Stimulated activated CD4-positive, alpha-beta T cell treated with anti-CD3 and anti-CD28 coated beads, Interleukin-1b, Interleukin-23, amount 100 ng/mL, for 4 hours (primary cell): ENCODE data around the gene ADGRE2.
"Not testable (repeated sequence)": the region's sequence is repeated elsewhere in the genome, so short reads cannot be mapped to it uniquely, and the experiment has no call there.

ENCODE experiments used
- DNase-seq, 2 donors: peaks; one replicate each; pipeline ENCODE4 v3.0.0-alpha.2; 2020; ENCODE audit warnings: low read depth in 2 of 2

ADGRE2 gene

DNA sequence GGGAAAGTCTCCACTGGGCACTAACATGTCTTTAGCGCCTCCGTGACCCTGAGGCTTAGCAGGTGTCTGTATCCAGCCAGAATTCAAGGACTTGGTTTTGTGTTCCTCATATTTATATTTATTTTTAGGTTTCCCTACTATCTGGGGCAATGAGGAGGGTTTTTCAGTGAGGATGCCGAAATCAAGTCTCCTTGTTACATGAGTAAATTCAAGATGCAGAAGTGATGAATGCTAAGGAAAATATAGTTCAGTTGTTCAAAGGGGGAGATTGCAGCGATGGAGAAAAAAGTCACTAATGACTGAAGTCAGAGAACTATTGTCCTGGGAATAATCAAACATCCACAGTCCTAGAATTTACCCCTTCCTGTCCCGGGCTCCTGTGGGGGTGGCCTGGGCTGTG, 791 bp upstream of the ADGRE2 start:
- no peak for DNase-seq

DNA sequence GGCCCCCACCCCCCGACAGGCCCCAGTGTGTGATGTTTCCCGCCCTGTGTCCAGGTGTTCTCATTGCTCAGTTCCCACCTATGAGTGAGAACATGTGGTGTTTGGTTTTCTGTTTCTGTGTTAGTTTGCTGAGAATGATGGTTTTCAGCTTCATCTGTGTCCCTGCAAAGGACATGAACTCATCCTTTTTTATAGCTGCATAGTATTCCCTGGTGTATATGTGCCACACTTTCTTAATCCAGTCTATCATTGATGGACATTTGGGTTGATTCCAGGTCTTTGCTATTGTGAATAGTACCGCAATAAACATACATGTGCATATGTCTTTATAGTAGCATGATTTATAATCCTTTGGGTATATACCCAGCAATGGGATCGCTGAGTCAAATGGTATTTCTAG, 715 bp downstream of the ADGRE2 start:
- not testable (repeated sequence) for DNase-seq

DNA sequence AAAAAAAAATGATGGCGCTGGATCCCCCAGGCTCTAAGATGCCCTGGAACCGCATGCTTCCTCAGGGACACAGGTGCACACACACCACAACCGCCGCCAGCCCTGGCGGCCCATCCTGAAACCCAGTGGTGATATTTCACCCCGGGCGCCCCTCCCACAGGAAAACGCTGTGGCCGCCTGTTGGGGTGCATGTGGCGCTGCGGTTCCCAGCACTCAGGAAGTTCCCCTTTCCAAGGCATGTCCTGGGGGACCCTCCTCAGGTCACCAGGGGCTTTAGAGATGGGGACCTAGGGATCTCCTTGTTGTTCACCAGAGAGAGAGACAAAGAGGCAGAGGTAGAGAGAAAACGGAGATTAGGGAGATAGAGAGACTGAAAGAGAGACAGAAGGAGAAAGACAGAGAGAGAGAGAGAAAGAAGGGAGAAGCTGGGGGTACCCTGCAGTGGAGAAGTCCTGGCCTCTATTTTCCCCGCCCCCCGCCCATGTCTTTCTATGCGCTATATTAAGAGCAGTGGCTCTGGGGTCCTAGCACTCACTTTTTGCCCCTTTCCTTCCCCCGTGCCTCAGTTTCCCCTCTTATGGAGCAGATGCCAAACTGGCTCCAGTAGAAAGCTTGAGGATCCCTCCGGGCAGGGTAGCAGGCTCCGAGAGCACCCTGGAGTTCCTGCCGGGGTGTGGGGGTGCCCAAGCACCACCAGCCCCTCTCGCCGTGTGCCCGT, 2.3 kb downstream of the ADGRE2 start:
- DNase-seq: no peak

DNA sequence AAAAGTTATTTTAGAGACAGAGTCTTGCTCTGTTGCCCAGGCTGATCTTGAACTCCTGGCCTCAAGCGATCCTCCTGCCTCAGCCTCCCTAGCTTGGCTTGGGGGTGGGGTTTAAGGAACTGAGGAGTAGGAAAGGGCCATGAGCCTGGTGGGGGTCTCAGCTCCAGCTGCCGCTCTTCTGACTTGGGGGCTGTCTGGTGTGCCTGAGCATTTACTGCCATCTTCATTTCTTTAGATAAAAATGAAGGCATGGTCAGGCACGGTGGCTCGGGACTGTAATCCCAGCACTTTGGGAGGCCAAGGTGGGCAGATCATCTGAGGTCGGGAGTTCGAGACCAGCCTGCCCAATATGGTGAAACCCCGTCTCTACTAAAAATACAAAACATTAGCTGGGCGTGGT, 3.0 kb downstream of the ADGRE2 start:
- DNase-seq: not testable (repeated sequence)

- no peak for DNase-seq
Observed at GRCh38 chr19:14774373-14774772, 4.0 kb downstream of the ADGRE2 start.

GRCh38 chr19:14773722-14774121, 4.6 kb downstream of the ADGRE2 start:
- not testable (repeated sequence) for DNase-seq

- no peak for DNase-seq
Observed at GRCh38 chr19:14772995-14773394, 5.4 kb downstream of the ADGRE2 start.

- DNase-seq: no peak
Observed at GRCh38 chr19:14772467-14772866, 5.9 kb downstream of the ADGRE2 start.

GRCh38 chr19:14770944-14771839, 7.2 kb downstream of the ADGRE2 start:
- no peak for DNase-seq

- DNase-seq: no peak
Observed at GRCh38 chr19:14770136-14770535, 8.2 kb downstream of the ADGRE2 start.

DNA sequence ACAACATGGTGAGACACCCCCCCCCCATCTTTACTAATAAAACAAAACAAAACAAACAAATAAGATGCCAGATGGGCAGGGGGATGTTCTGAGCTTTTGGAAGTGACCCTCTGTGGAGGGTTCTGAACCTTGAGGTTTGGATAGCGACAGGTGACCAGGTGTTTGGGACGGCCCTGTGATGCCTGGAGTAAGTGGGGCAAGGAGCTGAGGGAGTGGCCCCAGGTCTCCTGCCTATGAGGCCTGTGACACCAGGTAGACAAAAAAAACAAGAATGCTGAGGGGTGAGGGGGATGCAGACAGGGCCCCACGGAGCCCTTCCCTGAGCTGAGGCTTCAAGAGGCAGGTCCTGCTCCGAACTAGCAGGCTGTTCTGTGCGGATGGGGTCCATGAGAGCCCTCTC, 9.2 kb downstream of the ADGRE2 start:
- DNase-seq: no peak

GRCh38 chr19:14768001-14768400, 10.4 kb downstream of the ADGRE2 start:
- DNase-seq: no peak

DNA sequence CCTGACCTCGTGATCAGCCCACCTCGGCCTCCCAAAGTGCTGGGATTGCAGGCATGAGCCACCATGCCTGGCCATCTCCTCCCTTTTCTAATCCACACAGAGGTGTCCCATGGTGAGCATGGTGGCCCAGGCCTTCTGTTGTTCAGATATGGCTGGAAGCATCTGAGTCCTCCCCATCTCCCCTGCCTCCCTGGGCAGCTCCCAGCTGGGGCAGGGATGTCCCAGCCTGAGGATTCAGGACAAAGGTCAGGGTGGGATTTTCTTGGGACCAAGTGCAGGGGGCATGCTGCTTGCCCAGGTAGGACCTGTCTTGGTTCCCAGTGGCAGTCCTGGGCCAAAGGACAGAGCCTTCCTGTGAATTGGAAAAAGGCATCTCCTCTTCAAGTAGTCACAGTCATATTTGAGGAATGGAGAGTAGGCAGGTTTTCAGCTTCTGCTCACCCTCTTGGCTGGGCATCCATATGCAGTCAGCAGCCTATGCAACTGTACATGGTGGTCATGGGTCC, 10.8 kb downstream of the ADGRE2 start:
- DNase-seq: no peak

DNA sequence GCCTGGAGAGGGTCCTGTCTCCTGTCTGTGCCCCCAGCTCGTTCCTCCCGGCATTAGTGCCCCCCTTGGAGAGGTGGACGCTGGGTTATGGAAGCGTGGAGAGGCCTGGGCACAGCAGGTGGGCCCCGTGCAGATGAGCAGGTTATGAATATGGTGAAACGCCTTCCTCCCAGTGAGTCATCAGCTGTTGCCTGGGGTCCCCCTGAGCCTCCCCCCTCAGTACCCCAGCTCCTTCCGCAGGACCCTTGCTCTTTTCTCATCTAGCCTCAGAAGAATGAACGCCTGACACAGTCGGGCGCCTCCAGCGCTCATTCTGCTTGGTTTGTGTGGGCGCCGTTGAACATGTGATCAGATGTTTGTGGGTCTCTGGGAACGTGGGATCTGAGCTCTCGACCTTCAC, 12.5 kb downstream of the ADGRE2 start:
- DNase-seq: not testable (repeated sequence)

GRCh38 chr19:14765403-14765802, 13.0 kb downstream of the ADGRE2 start:
- not testable (repeated sequence) for DNase-seq

DNA sequence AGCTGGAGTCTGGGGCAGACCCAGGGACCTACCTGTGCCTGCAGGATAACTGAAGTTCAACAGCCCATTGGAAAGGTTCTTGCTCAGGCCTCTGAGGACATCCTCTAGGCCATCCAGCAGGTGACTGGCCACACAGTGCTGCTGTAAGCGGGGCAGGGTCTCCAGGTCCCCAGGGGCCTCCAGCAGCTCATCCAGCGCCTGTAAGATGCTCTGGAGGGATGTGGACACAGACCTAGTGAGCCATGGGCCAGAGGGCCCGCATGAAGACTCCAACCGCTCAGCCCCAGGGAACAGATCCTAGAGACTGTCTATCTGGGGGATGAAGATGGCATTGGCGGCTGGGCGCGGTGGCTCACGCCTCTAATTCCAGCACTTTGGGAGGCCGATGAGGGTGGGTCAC, 14.0 kb downstream of the ADGRE2 start:
- no peak for DNase-seq

DNA sequence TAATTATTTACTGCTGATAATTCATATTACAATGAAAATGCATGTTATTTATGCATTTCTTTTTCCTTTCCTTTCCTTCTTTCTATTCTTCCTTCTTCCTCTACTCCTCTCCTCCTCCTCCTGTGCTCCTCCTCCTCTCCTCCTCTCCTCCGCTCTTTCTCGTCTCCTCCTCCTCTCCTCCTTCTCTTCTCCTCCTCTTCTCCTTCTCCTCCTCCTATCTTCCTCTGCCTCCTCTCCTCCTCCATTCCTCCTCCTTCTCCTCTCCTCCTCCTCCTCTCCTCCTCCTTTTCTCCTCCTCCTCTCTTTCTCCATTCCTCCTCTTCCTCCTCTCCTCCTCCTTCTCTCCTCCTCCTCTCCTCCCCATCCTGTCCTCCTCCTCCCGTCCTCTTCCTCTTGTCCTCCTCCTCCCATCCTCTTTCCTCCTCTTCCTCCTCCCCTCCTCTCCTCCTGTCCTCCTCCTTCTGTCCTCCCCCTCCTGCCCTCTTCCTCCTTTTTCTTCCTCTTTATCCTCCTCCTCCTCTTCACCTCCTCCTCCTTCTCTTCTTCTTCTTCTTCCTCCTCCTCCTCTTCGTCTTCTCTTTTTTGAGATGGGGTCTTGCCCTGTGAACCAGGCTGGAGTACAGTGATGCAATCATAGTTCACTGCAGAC, 14.7 kb downstream of the ADGRE2 start:
- no peak for DNase-seq

GRCh38 chr19:14762111-14762510, 16.2 kb downstream of the ADGRE2 start:
- no peak for DNase-seq

DNA sequence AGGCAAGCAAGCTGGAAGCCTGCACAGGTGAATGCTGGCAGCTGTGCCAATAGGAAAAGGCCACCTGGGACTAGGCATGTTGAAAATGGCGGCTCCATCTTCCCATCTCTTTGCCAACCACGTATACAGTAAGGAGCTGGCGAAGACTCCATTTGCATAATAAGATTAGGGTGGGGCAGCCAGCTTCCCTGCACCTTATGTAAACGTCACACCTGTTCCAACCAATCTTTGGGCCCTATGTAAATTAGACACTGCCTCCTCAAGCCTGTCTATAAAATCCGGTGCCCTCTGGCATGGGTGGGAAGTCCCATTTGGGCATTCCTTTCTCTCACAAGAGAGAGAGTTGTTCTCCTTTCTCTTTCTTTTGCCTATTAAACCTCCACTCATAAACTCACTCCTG, 16.8 kb downstream of the ADGRE2 start:
- DNase-seq: no peak

GRCh38 chr19:14758816-14759215, 19.5 kb downstream of the ADGRE2 start:
- no peak for DNase-seq

DNA sequence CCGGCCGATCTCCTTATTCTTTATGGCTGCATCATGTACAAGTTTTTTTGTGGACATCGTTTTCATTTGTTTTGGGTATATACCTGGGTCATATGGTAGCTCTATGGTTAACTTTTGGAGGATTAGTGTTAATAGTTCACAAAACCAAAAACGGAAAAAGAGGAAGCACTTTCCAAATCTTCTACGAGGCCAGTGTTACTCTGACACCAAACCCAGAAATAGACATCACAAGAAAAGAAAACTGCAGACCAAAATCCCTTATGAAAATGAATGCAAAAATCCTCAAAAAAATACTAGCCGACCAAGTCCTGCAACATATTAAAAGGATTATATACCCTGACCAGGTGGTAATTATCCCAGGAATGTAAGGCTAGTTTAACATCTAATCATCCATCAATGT, 29.8 kb downstream of the ADGRE2 start:
- DNase-seq: no peak

- no peak for DNase-seq
Observed at GRCh38 chr19:14746886-14747285, 31.5 kb downstream of the ADGRE2 start.
